Neuronal stem cell (in vitro differentiated cells): ENCODE data around the gene PPP3R2.

Source experiments
- DNase-seq: peaks from one replicate; pipeline ENCODE4 v3.0.0-alpha.2; 2013; ENCODE audit warnings: low spot score
- H2AFZ ChIP-seq: one replicate; pipeline ENCODE4 v1.6.1; 2013; ENCODE audit warnings: mild to moderate bottlenecking, low read length, inconsistent platforms
- H2AK5ac ChIP-seq: 2 replicates; pipeline ENCODE4 v1.6.1; 2013; ENCODE audit warnings: low read depth, mild to moderate bottlenecking, inconsistent platforms, low read length, moderate library complexity, mixed read lengths
- H2BK120ac ChIP-seq: 2 replicates; pipeline ENCODE4 v1.6.1; 2013; ENCODE audit warnings: low read depth, mild to moderate bottlenecking, inconsistent platforms, low read length, moderate library complexity, mixed read lengths
- H2BK12ac ChIP-seq: one replicate; pipeline ENCODE4 v1.6.1; 2013; ENCODE audit warnings: low read length, inconsistent platforms
- H2BK15ac ChIP-seq: 2 replicates; pipeline ENCODE4 v1.6.1; 2013; ENCODE audit warnings: mild to moderate bottlenecking, low read length, inconsistent platforms, mixed read lengths
- H2BK5ac ChIP-seq: one replicate; pipeline ENCODE4 v1.6.1; 2013; ENCODE audit warnings: inconsistent platforms, mild to moderate bottlenecking, low read length, moderate library complexity
- H3K14ac ChIP-seq: one replicate; pipeline ENCODE4 v1.6.1; 2013; ENCODE audit warnings: low read length, inconsistent platforms
- H3K18ac ChIP-seq: 2 replicates; pipeline ENCODE4 v1.6.1; 2013; ENCODE audit warnings: low read length, inconsistent platforms
- H3K23ac ChIP-seq: 2 replicates; pipeline ENCODE4 v1.6.1; 2013; ENCODE audit warnings: low read depth, mild to moderate bottlenecking, mixed read lengths, low read length, inconsistent platforms; ENCODE audit not compliant: poor library complexity
- H3K27ac ChIP-seq: replicated peaks from 3 replicates; pipeline ENCODE4 v1.5.1; 2013; ENCODE audit warnings: low read length, inconsistent platforms
- H3K27me3 ChIP-seq, 3 experiments: 2 replicates each; pipeline ENCODE4 v1.6.1; 2013; ENCODE audit warnings: low read length in 3 of 3, mild to moderate bottlenecking in 2 of 3, inconsistent platforms in 1 of 3, low read depth in 1 of 3, mixed read lengths in 1 of 3, moderate library complexity in 1 of 3; ENCODE audit not compliant: control insufficient read depth in 3 of 3, insufficient read depth in 3 of 3
- H3K36me3 ChIP-seq, 2 donors: replicated peaks in 1 of 2; 2 replicates each; pipeline ENCODE4 v1.6.1; 2013; ENCODE audit warnings: low read length in 2 of 2; ENCODE audit not compliant: control insufficient read depth in 2 of 2, insufficient read depth in 2 of 2
- H3K4ac ChIP-seq: 2 replicates; pipeline ENCODE4 v1.6.1; 2013; ENCODE audit warnings: inconsistent platforms, mild to moderate bottlenecking, low read length, moderate library complexity
- H3K4me1 ChIP-seq, 2 donors: 1 replicate in 1 of 2; 2 replicates in 1 of 2; pipeline ENCODE4 v1.6.1; 2013; ENCODE audit warnings: low read length in 2 of 2, low read depth in 1 of 2; ENCODE audit not compliant: control insufficient read depth in 2 of 2, insufficient read depth in 1 of 2
- H3K4me2 ChIP-seq: one replicate; pipeline ENCODE4 v1.6.1; 2013; ENCODE audit warnings: mild to moderate bottlenecking, low read length, inconsistent platforms; ENCODE audit not compliant: insufficient read depth, poor library complexity, severe bottlenecking
- H3K4me3 ChIP-seq, 2 donors: 2 replicates each; pipeline ENCODE4 v1.5.1; 2013; ENCODE audit warnings: low read length in 2 of 2, mild to moderate bottlenecking in 2 of 2, inconsistent platforms in 1 of 2, moderate library complexity in 1 of 2
- H3K79me1 ChIP-seq: one replicate; pipeline ENCODE4 v1.6.1; 2013; ENCODE audit warnings: low read depth, mild to moderate bottlenecking, inconsistent platforms, low read length, moderate library complexity
- H3K9ac ChIP-seq: one replicate; pipeline ENCODE4 v1.6.1; 2013; ENCODE audit warnings: mild to moderate bottlenecking, low read depth, low read length, inconsistent platforms; ENCODE audit not compliant: poor library complexity
- H3K9me3 ChIP-seq, 2 donors: replicated peaks in 1 of 2; 2 replicates each; pipeline versions ENCODE3 to v1.6.1; 2013; ENCODE audit warnings: low read length in 2 of 2, mild to moderate bottlenecking in 2 of 2, inconsistent platforms in 1 of 2, low read depth in 1 of 2, mixed read lengths in 1 of 2, moderate library complexity in 1 of 2; ENCODE audit not compliant: control insufficient read depth in 2 of 2, insufficient read depth in 1 of 2
- H4K8ac ChIP-seq: one replicate; pipeline ENCODE4 v1.6.1; 2013; ENCODE audit warnings: low read depth, mild to moderate bottlenecking, inconsistent platforms, low read length, moderate library complexity
- H4K91ac ChIP-seq: one replicate; pipeline ENCODE4 v1.6.1; 2013; ENCODE audit warnings: low read length, low read depth, mild to moderate bottlenecking, inconsistent platforms; ENCODE audit not compliant: poor library complexity
- WGBS, 2 donors: extraction: QIAGEN DNeasy Blood & Tissue Kit; methylation state at CpG; one replicate each; pipeline ENCODE4 v1.1.7; 2013; ENCODE audit warnings: missing lambda C conversion rate in 2 of 2, mixed read lengths in 1 of 2; ENCODE audit not compliant: insufficient read length in 2 of 2, insufficient replicate concordance in 1 of 2; ENCODE audit errors: extremely low coverage in 2 of 2; 5-methylcytosine and 5-hydroxymethylcytosine counted together

The PPP3R2 gene

GRCh38 chr9:101635473-101635872 is 40.7 kb upstream of the PPP3R2 start:
- no peak overlapping the region for H4K91ac ChIP-seq
- no peak for DNase-seq
- H2BK120ac ChIP-seq = no peak overlapping the region
- H3K4me3 ChIP-seq = no peak overlapping the region
- no peak overlapping the region for H2AK5ac ChIP-seq
- H2BK12ac ChIP-seq = no peak overlapping the region
- no peak overlapping the region for H3K23ac ChIP-seq
- H4K8ac ChIP-seq = no peak overlapping the region
- no peaks in the 10 kb centered on the region for H3K4me1 ChIP-seq
- H3K4ac ChIP-seq = no peak overlapping the region
- no peaks in the 10 kb centered on the region for H3K79me1 ChIP-seq
- no peak overlapping the region for H3K4me2 ChIP-seq
- no peak overlapping the region for H3K18ac ChIP-seq
- no peak overlapping the region for H2BK5ac ChIP-seq
- H3K9me3 ChIP-seq = no peaks in the 10 kb centered on the region
- no peak overlapping the region for H3K9ac ChIP-seq
- no peak overlapping the region for H3K27ac ChIP-seq
- no peaks in the 10 kb centered on the region for H3K27me3 ChIP-seq
- H2BK15ac ChIP-seq = no peak overlapping the region
- no peak overlapping the region for H3K14ac ChIP-seq
- H3K36me3 ChIP-seq = no peaks in the 10 kb centered on the region
- no peak overlapping the region for H2AFZ ChIP-seq
- no CpG with 5 or more reads among the region's 1 CpG for WGBS, 2 donors

GRCh38 chr9:101634741-101635409 is 40.1 kb upstream of the PPP3R2 start:
- no peak overlapping the region for H3K18ac ChIP-seq
- no peaks in the 10 kb centered on the region for H3K79me1 ChIP-seq
- H3K4ac ChIP-seq = no peak overlapping the region
- H3K4me2 ChIP-seq = no peak overlapping the region
- no peak overlapping the region for H4K91ac ChIP-seq
- no peak overlapping the region for H2AFZ ChIP-seq
- no peaks in the 10 kb centered on the region for H3K27me3 ChIP-seq
- H3K36me3 ChIP-seq = no peaks in the 10 kb centered on the region
- no peak overlapping the region for H3K4me3 ChIP-seq
- H2BK15ac ChIP-seq = no peak overlapping the region
- H3K9me3 ChIP-seq = no peaks in the 10 kb centered on the region
- H2BK5ac ChIP-seq = no peak overlapping the region
- H3K9ac ChIP-seq = no peak overlapping the region
- H3K27ac ChIP-seq = no peak overlapping the region
- H2AK5ac ChIP-seq = no peak overlapping the region
- H3K23ac ChIP-seq = no peak overlapping the region
- H4K8ac ChIP-seq = no peak overlapping the region
- H3K4me1 ChIP-seq = no peaks in the 10 kb centered on the region
- no peak overlapping the region for H2BK120ac ChIP-seq
- no CpG with 5 or more reads among the region's 4 CpGs for WGBS, 2 donors
- H2BK12ac ChIP-seq = no peak overlapping the region
- no peak overlapping the region for H3K14ac ChIP-seq
- no peak for DNase-seq

- Histone ChIP-seq H3K4me3 (no peak overlapping the region), H3K23ac (no peak overlapping the region), H3K79me1 (no peaks in the 10 kb centered on the region), H3K4me2 (no peak overlapping the region), H2BK5ac (no peak overlapping the region), H2BK120ac (no peak overlapping the region), H2BK15ac (no peak overlapping the region), H3K14ac (no peak overlapping the region), H4K8ac (no peak overlapping the region), H3K4ac (no peak overlapping the region), H3K4me1 (no peaks in the 10 kb centered on the region), H3K27ac (no peak overlapping the region), H2AK5ac (no peak overlapping the region), H4K91ac (no peak overlapping the region), H3K9ac (no peak overlapping the region), H3K36me3 (no peaks in the 10 kb centered on the region), H2AFZ (no peak overlapping the region), H3K18ac (no peak overlapping the region), H3K27me3 (no peaks in the 10 kb centered on the region), H2BK12ac (no peak overlapping the region), H3K9me3 (no peaks in the 10 kb centered on the region)
- WGBS, 2 donors = no CpG with 5 or more reads among the region's 1 CpG
- DNase-seq = no peak
Measured at GRCh38 chr9:101632611-101633010, 37.8 kb upstream of the PPP3R2 start.

DNA sequence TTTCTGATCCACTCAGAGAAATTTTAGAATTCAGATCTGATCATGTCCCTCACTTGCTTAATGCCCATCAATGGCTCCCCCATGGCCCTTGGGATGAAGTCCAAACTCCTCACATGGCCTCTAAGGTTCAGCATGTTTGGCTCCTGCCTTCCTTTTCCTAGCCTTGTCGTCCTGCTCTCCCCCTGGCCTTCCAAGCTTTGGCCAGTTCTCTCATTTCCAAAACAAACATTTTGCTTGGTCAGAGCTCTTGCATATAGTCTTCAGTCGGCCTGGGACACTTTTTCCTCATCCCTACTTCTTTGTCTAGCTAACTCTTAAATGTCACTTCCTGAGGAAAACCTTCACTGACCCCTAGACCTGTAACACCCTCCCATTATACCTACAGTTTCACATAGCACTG is 37.1 kb upstream of the PPP3R2 start:
- H3K4me1 ChIP-seq = no peaks in the 10 kb centered on the region
- H4K8ac ChIP-seq = no peak overlapping the region
- H3K18ac ChIP-seq = no peak overlapping the region
- H2BK15ac ChIP-seq = no peak overlapping the region
- DNase-seq = no peak
- H3K36me3 ChIP-seq = no peaks in the 10 kb centered on the region
- WGBS, 2 donors = no CpG with 5 or more reads among the region's 2 CpGs
- no peak overlapping the region for H3K4ac ChIP-seq
- no peak overlapping the region for H4K91ac ChIP-seq
- no peak overlapping the region for H3K4me3 ChIP-seq
- no peak overlapping the region for H2AK5ac ChIP-seq
- no peaks in the 10 kb centered on the region for H3K79me1 ChIP-seq
- H2AFZ ChIP-seq = no peak overlapping the region
- no peak overlapping the region for H3K23ac ChIP-seq
- no peak overlapping the region for H3K27ac ChIP-seq
- no peaks in the 10 kb centered on the region for H3K9me3 ChIP-seq
- H3K14ac ChIP-seq = no peak overlapping the region
- H3K27me3 ChIP-seq = no peaks in the 10 kb centered on the region
- H2BK5ac ChIP-seq = no peak overlapping the region
- no peak overlapping the region for H2BK12ac ChIP-seq
- H3K4me2 ChIP-seq = no peak overlapping the region
- no peak overlapping the region for H3K9ac ChIP-seq
- no peak overlapping the region for H2BK120ac ChIP-seq
